B cell (primary cell): ENCODE measurements around the gene MUC12.

Experiments
- CTCF ChIP-seq: fragments of 200-600 bp; IDR thresholded peaks from one replicate; pipeline ENCODE4 v1.8.0; 2022; ENCODE audit warnings: antibody characterized with exemption, mild to moderate bottlenecking
- EZH2 ChIP-seq: IDR thresholded peaks from 2 replicates; pipeline ENCODE4 v1.6.1; 2012; ENCODE audit warnings: borderline replicate concordance, low read depth, mild to moderate bottlenecking, moderate library complexity, low read length; ENCODE audit not compliant: insufficient read depth, poor library complexity, severe bottlenecking

- TF ChIP-seq CTCF (no peak), EZH2 (no peak)
Measured at GRCh38 chr7:100942045-100942774, 27.2 kb upstream of the MUC12 start.
